ENCODE data around the gene TBL2.

- TF ChIP-seq CTCF (IDR thresholded peaks at IDR 0.05) = no peak
- TF ChIP-seq TCF7L2 (IDR thresholded peaks at IDR 0.05; ENCODE audit: low read depth, low read length) = no peak
- no peak for TF ChIP-seq POLR2AphosphoS5 (IDR thresholded peaks at IDR 0.05; ENCODE audit: low read depth, low read length)
- no peak for TF ChIP-seq SIN3A (IDR thresholded peaks at IDR 0.05; ENCODE audit: borderline replicate concordance, insufficient read depth, low read depth, low read length)
- TF ChIP-seq REST (IDR thresholded peaks at IDR 0.05; ENCODE audit: insufficient read depth in 1 of 2, low read depth in 2 of 2, low read length in 1 of 2) = no peak
These were observed 595 bp downstream of the TBL2 start for GRCh38 chr7:73577627-73578341.
